ENCODE measurements around the gene RASA1. TPM values are rescaled to one million over a fixed set of nuclear protein-coding genes. Genes with fewer than 3 reads are reported as not detected.

Gene RASA1
- total and polyA plus RNA-seq, 10 donors, result 13.4 to 54.0 (median 36.6) TPM

DNA sequence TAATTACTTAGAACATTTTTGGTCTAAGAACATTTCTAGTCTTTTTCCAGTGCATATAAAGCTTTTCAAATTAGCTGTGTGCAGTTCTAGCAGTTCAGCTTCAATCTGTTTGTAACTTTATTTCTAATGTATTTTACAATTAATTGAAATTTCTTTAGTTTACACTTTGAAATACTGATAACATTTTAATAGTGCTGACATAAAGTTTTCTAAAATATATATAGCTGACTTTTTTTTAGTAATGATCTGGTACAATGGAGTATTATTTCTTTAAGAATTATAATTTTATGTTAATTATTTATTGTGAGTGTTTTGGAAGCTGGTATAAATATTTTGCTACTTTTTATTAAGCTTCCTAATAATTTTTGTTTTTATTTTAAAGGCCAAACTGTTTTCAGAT, 101.7 kb downstream of the RASA1 start:
- intact Hi-C loops (cut with DNase I; ENCODE audit: low total_unique reads), result no loop called here
- TF ChIP-seq POLR2AphosphoS5 (IDR thresholded peaks at IDR 0.05), result no peak
- no peak for TF ChIP-seq CTCF (IDR thresholded peaks at IDR 0.05 in 8 of 11, conservative IDR thresholded peaks at IDR 0.05 in 3 of 11)
- TF ChIP-seq POLR2A (IDR thresholded peaks at IDR 0.05), result no peak
- H3K36me3 ChIP-seq, result peaks cover 0 to 88% (median 23%) of the 10 kb centered on the region in 6 donors

DNA sequence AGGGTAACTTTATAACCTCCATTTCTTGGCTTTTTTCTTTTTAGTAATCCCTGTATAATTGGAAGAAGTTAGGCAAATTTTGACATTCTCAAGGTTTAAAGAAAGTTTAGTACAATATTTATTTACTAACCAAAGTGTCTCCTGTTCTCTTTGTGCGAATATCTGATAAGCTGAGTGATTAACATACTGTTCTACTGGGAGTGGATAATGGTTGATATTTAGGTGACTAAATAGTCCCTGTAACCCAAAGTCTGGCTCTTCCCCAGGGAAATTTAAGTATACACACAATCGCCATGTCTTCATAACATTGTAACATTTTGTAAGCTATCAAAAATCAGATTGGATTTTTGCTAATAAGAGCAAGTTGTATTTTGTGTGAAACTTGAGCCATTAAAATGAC, 105.0 kb downstream of the RASA1 start:
- H3K9me3 ChIP-seq, result no peaks in the 10 kb centered on the region
- H3K4me3 ChIP-seq, result no peak overlapping the region
- no peaks in the 10 kb centered on the region for H3K4me1 ChIP-seq
- no peak overlapping the region for H3K27ac ChIP-seq
- DNase-seq, result no peak
- H3K27me3 ChIP-seq (replicated peaks in 1 of 7), result no peaks in the 10 kb centered on the region
- no peak for TF ChIP-seq CTCF (IDR thresholded peaks at IDR 0.05 in 8 of 11, conservative IDR thresholded peaks at IDR 0.05 in 3 of 11)
- TF ChIP-seq POLR2A (IDR thresholded peaks at IDR 0.05), result no peak
- intact Hi-C loops (cut with DNase I; ENCODE audit: low total_unique reads), result no loop called here
- H3K36me3 ChIP-seq, result peaks cover 0 to 90% (median 45%) of the 10 kb centered on the region in 6 donors
- 94 to 100% (median 98%) methylated on average over 2 of the region's 2 CpGs for WGBS, 5 donors

More for the DNA sequence above, 101.7 kb downstream of the RASA1 start:
- H3K4me1 ChIP-seq, result no peaks in the 10 kb centered on the region
- no peak for DNase-seq
- no peaks in the 10 kb centered on the region for H3K9me3 ChIP-seq
- H3K27ac ChIP-seq, result no peak overlapping the region
- H3K27me3 ChIP-seq (replicated peaks in 1 of 7), result no peaks in the 10 kb centered on the region
- no peak overlapping the region for H3K4me3 ChIP-seq

DNA sequence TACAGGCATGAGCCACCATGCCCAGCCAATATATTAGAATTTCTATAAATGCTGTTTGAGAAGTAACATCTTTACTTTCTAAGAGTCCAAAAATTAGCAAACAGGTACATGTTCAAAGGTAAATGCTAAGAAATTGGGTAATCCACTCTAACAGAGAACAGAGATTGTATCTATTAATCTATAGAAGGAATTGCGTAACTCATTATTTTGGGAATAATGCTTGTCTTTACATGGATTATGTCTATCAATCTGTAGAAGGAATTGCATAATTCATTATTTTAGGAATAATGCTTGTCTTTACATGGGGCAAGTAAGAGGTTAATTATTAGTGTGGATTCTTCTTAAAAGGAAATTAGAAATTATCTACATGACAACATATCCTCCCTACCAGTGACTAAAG, 114.5 kb downstream of the RASA1 start:
- Histone ChIP-seq H3K4me3 (no peak overlapping the region), H3K9me3 (no peaks in the 10 kb centered on the region), H3K36me3 (peaks cover 0 to 100% (median 60%) of the 10 kb centered on the region in 6 donors), H3K4me1 (no peaks in the 10 kb centered on the region), H3K27me3 (replicated peaks in 1 of 7) (no peaks in the 10 kb centered on the region), H3K27ac (no peak overlapping the region)
- WGBS, 5 donors, result 94 to 99% (median 98%) methylated on average over 1 of the region's 1 CpG
- DNase-seq, result no peak
- intact Hi-C loops (cut with DNase I; ENCODE audit: low total_unique reads), result no loop called here
- TF ChIP-seq CTCF (IDR thresholded peaks at IDR 0.05 in 8 of 11, conservative IDR thresholded peaks at IDR 0.05 in 3 of 11), result no peak
- no peak for TF ChIP-seq POLR2AphosphoS5 (IDR thresholded peaks at IDR 0.05)
- no peak for TF ChIP-seq POLR2A (IDR thresholded peaks at IDR 0.05)

- Histone ChIP-seq H3K4me1 (peaks cover 0 to 3% (median 0%) of the 10 kb centered on the region in 6 donors), H3K4me3 (no peak overlapping the region), H3K27ac (no peak overlapping the region), H3K36me3 (peaks cover 0 to 100% (median 62%) of the 10 kb centered on the region in 6 donors), H3K27me3 (replicated peaks in 1 of 7) (no peaks in the 10 kb centered on the region), H3K9me3 (no peaks in the 10 kb centered on the region)
- DNase-seq, result no peak
- intact Hi-C loops (cut with DNase I; ENCODE audit: low total_unique reads), result no loop called here
- TF ChIP-seq CTCF (IDR thresholded peaks at IDR 0.05 in 8 of 11, conservative IDR thresholded peaks at IDR 0.05 in 3 of 11), result no peak
- no peak for TF ChIP-seq POLR2A (IDR thresholded peaks at IDR 0.05)
- TF ChIP-seq POLR2AphosphoS5 (IDR thresholded peaks at IDR 0.05), result no peak
- WGBS, 5 donors, result 89 to 96% (median 96%) methylated on average over 1 of the region's 1 CpG
Measured at GRCh38 chr5:87383216-87383615, 115.5 kb downstream of the RASA1 start.

Measured in spleen (tissue), 11 donors.